H1 (cell line): ENCODE results near the gene PPFIBP2. TPM values are rescaled to one million over a fixed set of nuclear protein-coding genes. Genes with fewer than 3 reads are reported as not detected.

Source experiments
- CTCF ChIA-PET: fragments of 300-600 bp; sonication (Branson Sonifier 250); formaldehyde crosslinking; loops from one replicate; lab custom pipeline; 2021; ENCODE audit not compliant: partially characterized antibody; lab: Charles Lee
- POLR2A ChIA-PET: fragments of 300-600 bp; sonication (Branson Sonifier 250); formaldehyde crosslinking; loops from one replicate; lab custom pipeline; 2021; ENCODE audit warnings: inconsistent platforms; ENCODE audit not compliant: partially characterized antibody; lab: Charles Lee
- DNase-seq, 2 experiments: peaks; one replicate each; pipeline versions ENCODE4 v3.0.0 to v3.0.0-alpha.2; 2010 to 2022; ENCODE audit warnings: low spot score in 2 of 2, low read depth in 1 of 2, mixed read lengths in 1 of 2
- FAIRE-seq: peaks from 2 replicates; lab custom pipeline; 2011; peaks lifted over from hg19 to GRCh38; lab: Jason Lieb, UNC
- H2AFZ ChIP-seq: 2 replicates; pipeline ENCODE4 v1.8.1; 2012; ENCODE audit warnings: low read length, inconsistent platforms
- H2AK5ac ChIP-seq: 2 replicates; pipeline ENCODE4 v1.6.1; 2013; ENCODE audit warnings: low read depth, low read length
- H2BK120ac ChIP-seq: replicated peaks from 2 replicates; pipeline ENCODE3; 2013; ENCODE audit warnings: low read depth, low read length, inconsistent platforms
- H2BK12ac ChIP-seq: 2 replicates; pipeline ENCODE4 v1.6.1; 2013; ENCODE audit warnings: low read depth, low read length
- H2BK15ac ChIP-seq: 2 replicates; pipeline ENCODE4 v1.6.1; 2013; ENCODE audit warnings: low read length
- H2BK20ac ChIP-seq: 2 replicates; pipeline ENCODE4 v1.6.1; 2013; ENCODE audit warnings: low read length
- H2BK5ac ChIP-seq: 2 replicates; pipeline ENCODE4 v1.6.1; 2013; ENCODE audit warnings: low read depth, low read length
- H3K14ac ChIP-seq: 2 replicates; pipeline ENCODE4 v1.6.1; 2013; ENCODE audit warnings: inconsistent platforms; ENCODE audit not compliant: insufficient read length
- H3K18ac ChIP-seq: 2 replicates; pipeline ENCODE4 v1.6.1; 2013; ENCODE audit warnings: low read length; ENCODE audit errors: extremely low read depth
- H3K23ac ChIP-seq: 2 replicates; pipeline ENCODE4 v1.6.1; 2013; ENCODE audit warnings: inconsistent platforms; ENCODE audit not compliant: insufficient read length
- H3K23me2 ChIP-seq: 2 replicates; pipeline ENCODE4 v1.6.1; 2013; ENCODE audit warnings: low read depth, low read length
- H3K27ac ChIP-seq: 2 replicates; pipeline ENCODE4 v1.6.1; 2011; ENCODE audit warnings: low read depth, low read length, inconsistent platforms
- H3K27me3 ChIP-seq, 4 experiments: replicated peaks in 1 of 4; 1 replicate in 1 of 4; 2 replicates in 3 of 4; pipeline versions ENCODE4 v1.6.1 to v1.8.1; 2011 to 2013; ENCODE audit warnings: low read length in 3 of 4, mild to moderate bottlenecking in 3 of 4, inconsistent platforms in 2 of 4, mixed read lengths in 2 of 4, moderate library complexity in 1 of 4; ENCODE audit not compliant: control insufficient read depth in 3 of 4, insufficient read depth in 3 of 4; ENCODE audit errors: extremely low read depth in 1 of 4
- H3K36me3 ChIP-seq, 4 experiments: 2 replicates each; pipeline versions ENCODE4 v1.6.1 to v1.8.1; 2011 to 2013; ENCODE audit warnings: mild to moderate bottlenecking in 4 of 4, low read length in 3 of 4, moderate library complexity in 2 of 4, control low read depth in 1 of 4, inconsistent platforms in 1 of 4; ENCODE audit not compliant: insufficient read depth in 4 of 4, control insufficient read depth in 2 of 4
- H3K4ac ChIP-seq: replicated peaks from 2 replicates; pipeline ENCODE3; 2013; ENCODE audit warnings: low read length, low read depth, mixed read lengths, inconsistent platforms; ENCODE audit not compliant: insufficient read length
- H3K4me1 ChIP-seq, 4 experiments: replicated peaks in 1 of 4; 1 replicate in 1 of 4; 2 replicates in 3 of 4; pipeline versions ENCODE4 v1.6.1 to v1.8.1; 2011 to 2013; ENCODE audit warnings: low read length in 3 of 4, inconsistent platforms in 2 of 4, mixed read lengths in 1 of 4; ENCODE audit not compliant: insufficient read depth in 4 of 4, control insufficient read depth in 3 of 4
- H3K4me2 ChIP-seq, 2 experiments: 2 replicates each; pipeline versions ENCODE4 v1.6.1 to v1.8.1; 2011 to 2013; ENCODE audit warnings: low read depth in 2 of 2, low read length in 2 of 2, control low read depth in 1 of 2, inconsistent platforms in 1 of 2, mild to moderate bottlenecking in 1 of 2; ENCODE audit not compliant: insufficient read depth in 1 of 2
- H3K4me3 ChIP-seq, 4 experiments: fragments of 200-600, 300-600 bp in 1 of 4; sonication (generic), shearing (Covaris generic), sonication (Bioruptor Twin) in 1 of 4; 2 replicates each; pipeline versions ENCODE4 v1.5.1 to v1.8.1; 2011 to 2016; ENCODE audit warnings: low read length in 4 of 4, low read depth in 3 of 4, control low read depth in 2 of 4, inconsistent platforms in 2 of 4, mild to moderate bottlenecking in 2 of 4, mixed read lengths in 1 of 4, moderate library complexity in 1 of 4; ENCODE audit not compliant: insufficient read depth in 2 of 4; ENCODE audit errors: extremely low read depth in 1 of 4
- H3K56ac ChIP-seq: replicated peaks from 2 replicates; pipeline ENCODE3; 2013; ENCODE audit warnings: low read depth, mild to moderate bottlenecking, mixed read lengths, low read length, inconsistent platforms; ENCODE audit not compliant: insufficient read length
- H3K79me1 ChIP-seq: 2 replicates; pipeline ENCODE4 v1.6.1; 2013; ENCODE audit warnings: low read depth, low read length, control low read depth
- H3K79me2 ChIP-seq, 2 experiments: 2 replicates each; pipeline versions ENCODE4 v1.6.1 to v1.8.1; 2012 to 2013; ENCODE audit warnings: low read length in 2 of 2, mild to moderate bottlenecking in 2 of 2, inconsistent platforms in 1 of 2; ENCODE audit not compliant: insufficient read depth in 2 of 2, control insufficient read depth in 1 of 2
- H3K9ac ChIP-seq, 4 experiments: replicated peaks in 1 of 4; 1 replicate in 1 of 4; 2 replicates in 3 of 4; pipeline versions ENCODE4 v1.6.1 to v1.8.1; 2011 to 2013; ENCODE audit warnings: low read depth in 3 of 4, low read length in 3 of 4, control low read depth in 2 of 4, mild to moderate bottlenecking in 2 of 4, moderate library complexity in 2 of 4, inconsistent platforms in 1 of 4; ENCODE audit errors: extremely low read depth in 1 of 4
- H3K9me3 ChIP-seq, 2 experiments: 2 replicates each; pipeline versions ENCODE4 v1.6.1 to v1.8.1; 2012 to 2013; ENCODE audit warnings: mild to moderate bottlenecking in 2 of 2, moderate library complexity in 2 of 2, control low read depth in 1 of 2, inconsistent platforms in 1 of 2, low read depth in 1 of 2, low read length in 1 of 2, mixed read lengths in 1 of 2; ENCODE audit not compliant: insufficient read depth in 2 of 2
- H4K20me1 ChIP-seq, 2 experiments: replicated peaks in 1 of 2; 2 replicates each; pipeline versions ENCODE3 to v1.8.1; 2011 to 2013; ENCODE audit warnings: inconsistent platforms in 2 of 2, low read length in 2 of 2, mild to moderate bottlenecking in 1 of 2; ENCODE audit not compliant: insufficient read depth in 2 of 2, control insufficient read depth in 1 of 2
- H4K5ac ChIP-seq: 2 replicates; pipeline ENCODE4 v1.6.1; 2013; ENCODE audit warnings: low read length, low read depth, mixed read lengths, inconsistent platforms; ENCODE audit not compliant: insufficient read length
- H4K8ac ChIP-seq: 2 replicates; pipeline ENCODE4 v1.8.0; 2013; ENCODE audit warnings: mild to moderate bottlenecking, moderate library complexity, low read length, inconsistent platforms; ENCODE audit not compliant: insufficient read depth; ENCODE audit errors: extremely low read depth
- H4K91ac ChIP-seq: replicated peaks from 2 replicates; pipeline ENCODE3; 2013; ENCODE audit warnings: low read length, mixed read lengths, inconsistent platforms; ENCODE audit not compliant: insufficient read length
- CEBPB ChIP-seq: IDR thresholded peaks from 2 replicates; pipeline ENCODE4 v1.6.1; 2012; ENCODE audit warnings: low read depth, low read length
- HDAC6 ChIP-seq: IDR thresholded peaks from one replicate; pipeline ENCODE4 v1.7.1; 2012; ENCODE audit warnings: low read depth, mild to moderate bottlenecking, inconsistent platforms, low read length, moderate library complexity
- NANOG ChIP-seq: IDR thresholded peaks from 2 replicates; pipeline ENCODE4 v1.6.1; 2011; ENCODE audit warnings: low read length, low read depth, mild to moderate bottlenecking, inconsistent platforms; ENCODE audit not compliant: insufficient read depth, poor library complexity, severe bottlenecking
- WGBS, 2 experiments: shearing (Covaris generic) in 1 of 2; methylation state at CpG; one replicate each; pipeline versions ENCODE4 v1.1.6 to v1.1.7; 2013 to 2015; ENCODE audit warnings: low lambda C conversion rate in 2 of 2, mixed read lengths in 2 of 2, inconsistent platforms in 1 of 2, low coverage in 1 of 2, missing lambda C conversion rate in 1 of 2; ENCODE audit not compliant: insufficient replicate concordance in 2 of 2, insufficient coverage in 1 of 2, insufficient read length in 1 of 2; ENCODE audit errors: extremely low coverage in 1 of 2, missing lambda C conversion rate in 1 of 2; 5-methylcytosine and 5-hydroxymethylcytosine counted together
- polyA plus RNA-seq, 7 experiments: library from polyadenylated mRNA; depleted of rRNA in 3 of 7; stranded (reverse) in 5 of 7; unstranded in 2 of 7; fragments of >200 nt in 5 of 7; fragments of 200-250 nt in 2 of 7; gene quantifications; 1 replicate in 5 of 7; 2 replicates in 1 of 7; 4 replicates in 1 of 7; pipeline versions ENCODE4 v1.2.1 to v1.2.3, GENCODE V29; 2011 to 2013; ENCODE audit warnings: missing spikeins in 2 of 7, mixed read lengths in 2 of 7
- total RNA-seq: library from RNA; stranded (reverse); fragmentation: NEBNext Ultra II Directional; extraction: Animal tissue kit (Norgen Biotek cat#: 25700); gene quantifications from 2 replicates; pipeline ENCODE4 v1.2.1, GENCODE V29; 2021

PPFIBP2 gene
- total and polyA plus RNA-seq, 2 of the 8 experiments (the other 6 are each of a cell fraction or from before 2014, with no cell fraction given) = 5.5 to 9.8 TPM

- H3K23ac ChIP-seq = no peak overlapping the region
- H2BK20ac ChIP-seq = no peak overlapping the region
- 0 out of 2 replicates have a peak, but pooled peaks have one; percentile 49 for TF ChIP-seq CEBPB
- TF ChIP-seq HDAC6 = no peak
- TF ChIP-seq NANOG = no peak
- ChIA-PET POLR2A (no interaction called here), CTCF (interaction anchor here (1.0 to 6.0 kb wide), 9 partner anchors 8 to 125 kb away, joined by 3 to 40 read pairs (median 5); no protein-coding TSS in a partner anchor)
- H4K8ac ChIP-seq = no peak overlapping the region
- H3K9me3 ChIP-seq = no peaks in the 10 kb centered on the region
- no peak overlapping the region for H2AK5ac ChIP-seq
- no peaks in the 10 kb centered on the region for H3K4me1 ChIP-seq
- no peak overlapping the region for H2BK15ac ChIP-seq
- no peak overlapping the region for H3K4me3 ChIP-seq
- no peaks in the 10 kb centered on the region for H3K27me3 ChIP-seq
- peaks cover 0 to 2% (median 0%) of the 10 kb centered on the region in 4 experiments; a peak in 1 of 8 replicates for H3K36me3 ChIP-seq
- H2AFZ ChIP-seq = no peak overlapping the region
- H2BK5ac ChIP-seq = no peak overlapping the region
- no peak overlapping the region for H3K27ac ChIP-seq
- H4K91ac ChIP-seq = no peak overlapping the region
- no peaks in the 10 kb centered on the region for H3K23me2 ChIP-seq
- DNase-seq = no peak
- WGBS, 2 experiments = 80% methylated on average over 7 of the region's 7 CpGs; no CpG with 5 or more reads in 1 of the 2 experiments
- no peak overlapping the region for H3K4me2 ChIP-seq
- no peaks in the 10 kb centered on the region for H4K20me1 ChIP-seq
- no peaks in the 10 kb centered on the region for H3K79me2 ChIP-seq
- no peak overlapping the region for H4K5ac ChIP-seq
- no peak overlapping the region for H3K9ac ChIP-seq
- H3K14ac ChIP-seq = no peak overlapping the region
- no peak overlapping the region for H3K18ac ChIP-seq
- H2BK120ac ChIP-seq = no peak overlapping the region
- H2BK12ac ChIP-seq = no peak overlapping the region
- no peaks in the 10 kb centered on the region for H3K79me1 ChIP-seq
- no peak for FAIRE-seq
- no peak overlapping the region for H3K56ac ChIP-seq
- no peak overlapping the region for H3K4ac ChIP-seq
These were observed 123.8 kb downstream of the PPFIBP2 start for GRCh38 chr11:7637447-7638157.
